ENCODE results near the gene SLCO2A1.

Gene SLCO2A1

GRCh38 chr3:134033315-134033996 is 3.7 kb upstream of the SLCO2A1 start:
- DNase-seq, result no peak

GRCh38 chr3:134031348-134031915 is 1.7 kb upstream of the SLCO2A1 start:
- no peak for DNase-seq

GRCh38 chr3:134030379-134031347 is 938 bp upstream of the SLCO2A1 start:
- DNase-seq, result no peak

- DNase-seq, result no peak
These were observed 430 bp downstream of the SLCO2A1 start for GRCh38 chr3:134029256-134029733.

GRCh38 chr3:134028486-134029255 is 1.1 kb downstream of the SLCO2A1 start:
- DNase-seq, result no peak

- no peak for DNase-seq
These were observed 2.1 kb downstream of the SLCO2A1 start for GRCh38 chr3:134027631-134028030.

GRCh38 chr3:134020135-134020680 is 9.5 kb downstream of the SLCO2A1 start:
- no peak for DNase-seq

- DNase-seq, result no peak
These were observed 10.9 kb downstream of the SLCO2A1 start for GRCh38 chr3:134018850-134019249.

- no peak for DNase-seq
These were observed 11.3 kb downstream of the SLCO2A1 start for GRCh38 chr3:134018406-134018805.

- no peak for DNase-seq
These were observed 12.2 kb downstream of the SLCO2A1 start for GRCh38 chr3:134017490-134017889.

GRCh38 chr3:134014270-134014669 is 15.5 kb downstream of the SLCO2A1 start:
- no peak for DNase-seq

GRCh38 chr3:134013280-134013679 is 16.4 kb downstream of the SLCO2A1 start:
- no peak for DNase-seq

- no peak for DNase-seq
These were observed 20.3 kb downstream of the SLCO2A1 start for GRCh38 chr3:134009345-134010000.

GRCh38 chr3:134008630-134009156 is 21.0 kb downstream of the SLCO2A1 start:
- no peak for DNase-seq

- DNase-seq, result no peak
These were observed 21.9 kb downstream of the SLCO2A1 start for GRCh38 chr3:134007819-134008218.

GRCh38 chr3:134004841-134005240 is 24.9 kb downstream of the SLCO2A1 start:
- no peak for DNase-seq

- no peak for DNase-seq
These were observed 26.7 kb downstream of the SLCO2A1 start for GRCh38 chr3:134003066-134003465.

GRCh38 chr3:134002306-134002705 is 27.4 kb downstream of the SLCO2A1 start:
- no peak for DNase-seq

GRCh38 chr3:134001251-134001650 is 28.5 kb downstream of the SLCO2A1 start:
- DNase-seq, result no peak

GRCh38 chr3:133999891-134000685 is 29.6 kb downstream of the SLCO2A1 start:
- no peak for DNase-seq
